ENCODE results near the gene TSR3.

Gene TSR3

DNA sequence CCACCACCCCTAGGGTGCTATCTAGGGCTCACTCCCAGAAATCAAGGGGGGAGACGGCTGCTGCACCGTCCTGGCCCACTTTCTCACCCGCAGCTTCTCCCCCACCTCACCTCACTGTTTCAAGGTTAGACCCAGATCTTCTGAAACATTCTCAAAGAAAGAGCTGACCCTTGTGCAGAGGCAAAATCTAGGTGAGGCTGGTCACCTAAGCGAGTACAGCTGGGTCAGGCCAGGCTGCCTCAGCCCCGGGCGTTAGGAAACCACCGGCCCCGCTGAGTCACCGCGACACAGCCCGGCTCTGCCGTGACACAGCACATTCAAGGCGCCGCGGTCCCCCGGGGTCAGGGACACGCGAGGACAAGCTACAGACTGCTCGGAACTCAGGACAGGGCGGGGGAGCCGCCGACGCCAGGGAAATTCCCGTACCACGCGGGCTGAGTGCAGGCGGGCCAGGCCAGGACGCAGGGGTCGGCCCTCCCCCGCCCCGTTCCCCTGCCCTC, 27.2 kb upstream of the TSR3 start:
- ChIA-PET CTCF (interaction anchor here (1.6 to 5.4 kb wide), 2 partner anchors 10 to 15 kb away, joined by 6 to 37 read pairs; no protein-coding TSS in a partner anchor), POLR2A (interaction anchor here (0.6 to 1.8 kb wide), 5 partner anchors 9 to 42 kb away, joined by 3 to 6 read pairs (median 3); partner anchors contain the start of gene UQCC4)
- TF ChIP-seq, protein P1, sequence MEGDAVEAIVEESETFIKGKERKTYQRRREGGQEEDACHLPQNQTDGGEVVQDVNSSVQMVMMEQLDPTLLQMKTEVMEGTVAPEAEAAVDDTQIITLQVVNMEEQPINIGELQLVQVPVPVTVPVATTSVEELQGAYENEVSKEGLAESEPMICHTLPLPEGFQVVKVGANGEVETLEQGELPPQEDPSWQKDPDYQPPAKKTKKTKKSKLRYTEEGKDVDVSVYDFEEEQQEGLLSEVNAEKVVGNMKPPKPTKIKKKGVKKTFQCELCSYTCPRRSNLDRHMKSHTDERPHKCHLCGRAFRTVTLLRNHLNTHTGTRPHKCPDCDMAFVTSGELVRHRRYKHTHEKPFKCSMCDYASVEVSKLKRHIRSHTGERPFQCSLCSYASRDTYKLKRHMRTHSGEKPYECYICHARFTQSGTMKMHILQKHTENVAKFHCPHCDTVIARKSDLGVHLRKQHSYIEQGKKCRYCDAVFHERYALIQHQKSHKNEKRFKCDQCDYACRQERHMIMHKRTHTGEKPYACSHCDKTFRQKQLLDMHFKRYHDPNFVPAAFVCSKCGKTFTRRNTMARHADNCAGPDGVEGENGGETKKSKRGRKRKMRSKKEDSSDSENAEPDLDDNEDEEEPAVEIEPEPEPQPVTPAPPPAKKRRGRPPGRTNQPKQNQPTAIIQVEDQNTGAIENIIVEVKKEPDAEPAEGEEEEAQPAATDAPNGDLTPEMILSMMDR (IDR thresholded peaks at IDR 0.05; ENCODE audit: insufficient read depth, low read length, missing control alignments): no peak
- peak overlapping the region; percentile 59 for H3K4me3 ChIP-seq (ENCODE audit: low read depth, low read length)
- DNase-seq (ENCODE audit: low read depth, low spot score): peak; percentile 7

GRCh38 chr16:1378087-1378803, 26.6 kb upstream of the TSR3 start:
- DNase-seq (ENCODE audit: low read depth, low spot score): no peak
- POLR2A ChIA-PET: interaction anchor here (0.6 to 1.8 kb wide), 5 partner anchors 9 to 42 kb away, joined by 3 to 6 read pairs (median 3); partner anchors contain the start of gene UQCC4
- CTCF ChIA-PET: interaction anchor here (1.6 to 5.4 kb wide), 2 partner anchors 9 to 15 kb away, joined by 6 to 37 read pairs; no protein-coding TSS in a partner anchor
- H3K4me3 ChIP-seq (ENCODE audit: low read depth, low read length): peak overlapping the region; percentile 59
- TF ChIP-seq, protein P1 (IDR thresholded peaks at IDR 0.05; ENCODE audit: insufficient read depth, low read length, missing control alignments): no peak

DNA sequence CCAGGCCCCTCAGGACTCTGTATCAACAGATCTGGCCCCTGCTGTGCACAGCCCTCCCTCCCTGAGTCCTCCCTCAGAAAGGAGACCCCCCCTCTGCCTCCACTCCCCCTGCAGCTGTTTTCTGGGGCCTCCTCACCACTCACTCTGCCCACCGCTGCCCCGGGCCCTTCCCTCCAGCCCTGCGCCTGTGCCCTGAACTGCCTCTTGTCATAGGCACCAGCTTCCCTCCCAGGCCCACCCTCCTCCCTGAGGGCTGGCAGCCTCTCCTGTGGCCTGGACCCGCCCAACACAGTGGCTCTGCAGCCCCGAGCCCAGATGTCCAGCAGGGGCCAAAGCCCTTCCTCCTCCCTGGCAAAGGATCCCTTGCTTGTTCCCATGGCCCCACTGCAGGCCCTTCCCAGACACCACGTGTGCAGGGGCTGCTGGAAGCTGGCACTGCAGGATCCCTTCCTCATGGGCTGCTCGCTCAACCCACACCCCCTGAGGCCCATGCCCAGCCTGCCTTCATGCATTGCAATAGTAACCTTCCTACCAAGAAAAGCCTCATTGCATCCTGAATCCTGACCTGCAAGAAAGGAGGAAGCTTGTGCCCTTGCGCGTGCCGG, 25.8 kb upstream of the TSR3 start:
- H3K4me3 ChIP-seq (ENCODE audit: low read depth, low read length): no peak overlapping the region
- ChIA-PET CTCF (interaction anchor here (1.6 to 5.4 kb wide), 2 partner anchors 8 to 14 kb away, joined by 6 to 37 read pairs; no protein-coding TSS in a partner anchor), POLR2A (interaction anchor here (0.5 to 1.8 kb wide), 3 partner anchors 8 to 1329 kb away, joined by 3 to 6 read pairs (median 3); partner anchors contain the start of gene UQCC4)
- TF ChIP-seq, protein P1 (IDR thresholded peaks at IDR 0.05; ENCODE audit: insufficient read depth, low read length, missing control alignments): no peak
- no peak for DNase-seq (ENCODE audit: low read depth, low spot score)

GRCh38 chr16:1375741-1376410, 24.2 kb upstream of the TSR3 start:
- no peak for DNase-seq (ENCODE audit: low read depth, low spot score)
- TF ChIP-seq, protein P1 (IDR thresholded peaks at IDR 0.05; ENCODE audit: insufficient read depth, low read length, missing control alignments): no peak
- ChIA-PET POLR2A (no interaction called here), CTCF (interaction anchor here (1.8 kb wide), 1 partner anchor 13 kb away, joined by 10 read pairs; no protein-coding TSS in a partner anchor)
- no peak overlapping the region for H3K4me3 ChIP-seq (ENCODE audit: low read depth, low read length)

DNA sequence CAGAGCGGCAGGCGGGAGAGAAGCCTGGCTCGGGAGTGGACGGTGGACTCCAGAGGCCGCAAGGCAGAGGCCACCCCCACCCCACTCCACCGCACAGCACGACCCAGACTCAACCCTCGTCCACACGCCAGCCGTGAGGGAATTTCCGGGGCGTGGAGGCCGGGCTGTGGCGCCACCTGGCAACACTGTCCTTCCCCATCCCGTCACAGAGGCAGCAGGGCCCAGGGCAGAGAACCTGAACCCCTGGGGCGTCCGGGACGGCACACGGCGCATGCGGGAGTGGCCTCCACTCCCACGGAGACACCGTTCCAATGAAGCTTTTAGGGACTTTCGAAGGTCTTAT, 23.6 kb upstream of the TSR3 start:
- no peak for DNase-seq (ENCODE audit: low read depth, low spot score)
- ChIA-PET CTCF (interaction anchor here (0.9 to 1.8 kb wide), 2 partner anchors 10 to 12 kb away, joined by 4 to 10 read pairs; no protein-coding TSS in a partner anchor), POLR2A (no interaction called here)
- H3K4me3 ChIP-seq (ENCODE audit: low read depth, low read length): no peak overlapping the region
- TF ChIP-seq, protein P1 (IDR thresholded peaks at IDR 0.05; ENCODE audit: insufficient read depth, low read length, missing control alignments): no peak

Measured in AG04449 (cell line).